ENCODE measurements around the gene ADIPOR1. TPM values are rescaled to one million over a fixed set of nuclear protein-coding genes. Genes with fewer than 3 reads are reported as not detected.
A peak's percentile ranks its signal among the peaks of the same experiment; 100 is the strongest.

Gene ADIPOR1
- total RNA-seq, 1 donor from 2014 or later: 126 TPM

DNA sequence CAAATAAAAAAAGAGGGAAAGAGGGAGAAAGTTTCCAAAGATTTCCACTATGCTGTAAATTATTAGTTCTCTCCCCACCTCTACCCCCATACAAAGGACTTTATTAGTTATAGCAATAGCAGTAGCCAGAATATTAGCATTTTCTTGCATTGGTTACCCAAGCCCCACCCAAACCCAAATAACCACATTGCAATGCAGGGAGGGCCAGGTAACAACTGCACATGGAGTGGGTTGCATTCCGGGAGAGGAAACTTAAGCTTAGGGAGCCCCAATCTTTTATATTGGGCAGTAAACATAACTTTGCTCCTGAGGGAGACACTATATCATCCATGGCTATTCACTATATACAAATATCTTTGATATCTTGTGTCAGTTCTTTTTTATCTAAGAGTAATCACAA, 6.0 kb downstream of the ADIPOR1 start:
- Histone ChIP-seq H3K9me3 (no peaks in the 10 kb centered on the region), H3K4me1 (peaks cover 53% of the 10 kb centered on the region), H3K27ac (peak overlapping the region; percentile 71), H3K4me3 (no peak overlapping the region), H3K36me3 (peaks cover 37% of the 10 kb centered on the region), H3K27me3 (no peaks in the 10 kb centered on the region)
- TF ChIP-seq, protein P1, sequence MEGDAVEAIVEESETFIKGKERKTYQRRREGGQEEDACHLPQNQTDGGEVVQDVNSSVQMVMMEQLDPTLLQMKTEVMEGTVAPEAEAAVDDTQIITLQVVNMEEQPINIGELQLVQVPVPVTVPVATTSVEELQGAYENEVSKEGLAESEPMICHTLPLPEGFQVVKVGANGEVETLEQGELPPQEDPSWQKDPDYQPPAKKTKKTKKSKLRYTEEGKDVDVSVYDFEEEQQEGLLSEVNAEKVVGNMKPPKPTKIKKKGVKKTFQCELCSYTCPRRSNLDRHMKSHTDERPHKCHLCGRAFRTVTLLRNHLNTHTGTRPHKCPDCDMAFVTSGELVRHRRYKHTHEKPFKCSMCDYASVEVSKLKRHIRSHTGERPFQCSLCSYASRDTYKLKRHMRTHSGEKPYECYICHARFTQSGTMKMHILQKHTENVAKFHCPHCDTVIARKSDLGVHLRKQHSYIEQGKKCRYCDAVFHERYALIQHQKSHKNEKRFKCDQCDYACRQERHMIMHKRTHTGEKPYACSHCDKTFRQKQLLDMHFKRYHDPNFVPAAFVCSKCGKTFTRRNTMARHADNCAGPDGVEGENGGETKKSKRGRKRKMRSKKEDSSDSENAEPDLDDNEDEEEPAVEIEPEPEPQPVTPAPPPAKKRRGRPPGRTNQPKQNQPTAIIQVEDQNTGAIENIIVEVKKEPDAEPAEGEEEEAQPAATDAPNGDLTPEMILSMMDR (IDR thresholded peaks at IDR 0.05): no peak
- ATAC-seq: no peak
- no peak for DNase-seq
- intact Hi-C loops (cut with DNase I): no loop called here

DNA sequence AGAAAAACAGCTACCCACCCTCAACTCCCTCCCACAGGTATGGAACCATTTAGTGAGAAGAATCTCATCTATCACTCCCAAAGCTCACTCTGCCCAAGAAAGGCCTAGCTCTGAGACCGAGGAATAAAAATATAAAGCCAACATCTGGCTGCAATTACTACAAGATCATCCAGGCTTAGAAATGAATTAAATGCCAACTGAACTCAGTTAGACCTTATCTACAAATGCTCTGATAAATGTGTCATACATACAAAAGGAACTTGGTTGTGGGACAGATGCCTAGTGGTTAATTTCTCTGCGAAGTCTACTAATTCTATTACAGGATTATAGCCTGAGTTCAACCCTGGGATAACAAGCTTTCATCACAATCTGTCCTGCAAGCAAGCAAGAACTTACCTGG, 6.7 kb downstream of the ADIPOR1 start:
- no peak overlapping the region for H3K4me3 ChIP-seq

DNA sequence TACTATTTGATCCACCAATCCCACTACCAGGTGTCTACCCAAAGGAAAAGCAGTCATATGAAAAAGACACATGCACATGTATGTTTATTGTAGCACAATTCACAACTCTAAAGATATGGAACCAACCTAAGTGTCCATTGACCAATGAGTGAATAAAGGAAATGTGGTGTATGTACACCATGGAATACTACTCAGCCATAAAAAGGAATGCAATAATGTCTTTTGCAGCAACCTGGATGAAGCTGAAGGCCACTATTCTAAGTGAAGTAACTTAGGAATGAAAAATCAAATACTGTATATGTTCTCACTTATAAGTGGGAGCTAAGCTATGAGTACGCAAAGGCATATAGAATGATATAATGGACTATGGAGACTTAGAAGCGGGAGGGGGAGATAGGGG, 12.6 kb downstream of the ADIPOR1 start:
- intact Hi-C loops (cut with DNase I): no loop called here
- DNase-seq (no peak), ATAC-seq (no peak)
- peaks cover 97% of the 10 kb centered on the region for H3K36me3 ChIP-seq
- H3K4me1 ChIP-seq: no peaks in the 10 kb centered on the region
- H3K27ac ChIP-seq: no peak overlapping the region
- H3K27me3 ChIP-seq: no peaks in the 10 kb centered on the region
- H3K9me3 ChIP-seq: no peaks in the 10 kb centered on the region
- no peak overlapping the region for H3K4me3 ChIP-seq
- TF ChIP-seq, protein P1 (IDR thresholded peaks at IDR 0.05): no peak

More for the DNA sequence above, 6.7 kb downstream of the ADIPOR1 start:
- DNase-seq (no peak), ATAC-seq (no peak)
- no peaks in the 10 kb centered on the region for H3K27me3 ChIP-seq
- H3K4me1 ChIP-seq: peaks cover 46% of the 10 kb centered on the region
- intact Hi-C loops (cut with DNase I): no loop called here
- no peak overlapping the region for H3K27ac ChIP-seq
- H3K36me3 ChIP-seq: peaks cover 44% of the 10 kb centered on the region
- H3K9me3 ChIP-seq: no peaks in the 10 kb centered on the region
- TF ChIP-seq, protein P1 (IDR thresholded peaks at IDR 0.05): no peak

DNA sequence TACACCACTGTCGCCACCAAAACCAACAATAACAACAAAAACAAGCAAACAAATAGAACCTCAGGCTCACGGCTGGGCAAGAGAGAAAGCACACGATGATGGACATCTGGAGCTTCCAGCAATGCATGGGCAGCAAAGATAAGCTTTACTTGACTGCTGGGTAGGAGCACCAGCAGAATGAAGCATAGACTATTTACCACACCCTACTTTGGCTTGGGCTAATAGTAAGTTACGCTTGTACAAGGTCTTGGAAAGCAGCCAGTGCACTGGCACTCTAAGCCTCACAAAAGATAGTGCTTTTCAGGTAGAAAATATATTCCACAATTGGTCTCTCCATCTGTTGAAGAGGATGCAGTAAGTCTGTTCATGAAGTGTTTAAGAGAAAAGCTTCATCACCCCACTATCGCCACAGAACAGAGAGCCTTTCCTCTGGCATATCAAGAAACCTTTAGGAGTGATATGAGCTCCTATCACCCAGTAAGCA, 13.6 kb downstream of the ADIPOR1 start:
- intact Hi-C loops (cut with DNase I): no loop called here
- Histone ChIP-seq H3K4me1 (no peaks in the 10 kb centered on the region), H3K36me3 (peaks cover 92% of the 10 kb centered on the region), H3K27me3 (no peaks in the 10 kb centered on the region), H3K9me3 (no peaks in the 10 kb centered on the region), H3K27ac (no peak overlapping the region), H3K4me3 (no peak overlapping the region)
- no peak for DNase-seq
- no peak for ATAC-seq
- TF ChIP-seq, protein P1 (IDR thresholded peaks at IDR 0.05): no peak

DNA sequence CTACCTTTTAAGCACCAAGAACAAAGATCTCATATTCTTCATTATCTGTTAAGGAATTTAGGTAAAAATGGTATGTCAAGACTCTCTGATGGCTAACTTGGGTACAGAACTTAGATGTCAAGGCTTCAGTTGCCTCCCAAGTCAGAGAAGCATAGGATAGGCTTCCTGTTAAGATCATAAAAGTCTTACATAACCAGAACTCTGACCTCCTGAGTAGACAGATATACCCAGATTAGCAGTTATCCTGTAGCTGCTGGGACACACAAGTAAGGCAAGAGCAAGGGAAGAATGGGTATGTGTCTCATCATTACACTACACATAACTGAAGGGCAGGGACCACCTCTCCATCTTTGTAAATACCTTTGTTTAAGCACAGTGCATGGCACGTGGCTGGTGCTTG, 15.7 kb downstream of the ADIPOR1 start:
- H3K4me3 ChIP-seq: no peak overlapping the region
- TF ChIP-seq, protein P1 (IDR thresholded peaks at IDR 0.05): no peak
- ATAC-seq: no peak
- H3K27me3 ChIP-seq: no peaks in the 10 kb centered on the region
- H3K27ac ChIP-seq: no peak overlapping the region
- H3K9me3 ChIP-seq: no peaks in the 10 kb centered on the region
- DNase-seq: no peak
- peaks cover 75% of the 10 kb centered on the region for H3K36me3 ChIP-seq
- H3K4me1 ChIP-seq: no peaks in the 10 kb centered on the region
- intact Hi-C loops (cut with DNase I): no loop called here

DNA sequence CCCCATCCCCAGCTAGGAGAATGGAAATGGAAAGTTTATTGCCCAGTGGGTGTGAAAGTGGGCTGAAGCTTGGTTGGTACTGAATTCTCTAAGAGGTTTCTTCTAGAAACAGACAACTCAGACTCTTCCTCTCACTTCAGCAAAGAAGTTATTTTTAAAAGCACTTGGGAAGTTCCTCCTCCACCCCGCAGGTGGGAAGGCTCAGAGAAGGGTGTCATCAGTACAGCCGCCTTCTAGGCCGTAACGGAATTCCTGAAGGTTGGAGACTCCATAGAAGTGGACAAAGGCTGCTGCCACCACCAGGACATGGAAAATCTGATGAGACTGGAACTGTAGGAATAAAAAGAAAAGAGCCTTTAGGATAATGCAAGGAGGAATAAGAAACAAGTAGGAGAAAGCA, 16.7 kb downstream of the ADIPOR1 start:
- H3K4me3 ChIP-seq: no peak overlapping the region
- H3K9me3 ChIP-seq: no peaks in the 10 kb centered on the region
- H3K36me3 ChIP-seq: peaks cover 65% of the 10 kb centered on the region
- intact Hi-C loops (cut with DNase I): no loop called here
- TF ChIP-seq, protein P1 (IDR thresholded peaks at IDR 0.05): no peak
- DNase-seq (no peak), ATAC-seq (no peak)
- H3K27me3 ChIP-seq: no peaks in the 10 kb centered on the region
- H3K27ac ChIP-seq: no peak overlapping the region
- H3K4me1 ChIP-seq: no peaks in the 10 kb centered on the region
